Neural progenitor cell (in vitro differentiated cells): ENCODE results near the gene WDR27. TPM values are rescaled to one million over a fixed set of nuclear protein-coding genes. Genes with fewer than 3 reads are reported as not detected.

Source experiments
- DNase-seq: peaks from one replicate; pipeline ENCODE4 v3.0.0-alpha.2; 2016; ENCODE audit warnings: low spot score
- H2AFZ ChIP-seq: fragments of 200-600 bp; sonication (generic); replicated peaks from 2 replicates; pipeline ENCODE4 v1.6.1; 2016; ENCODE audit warnings: antibody characterized with exemption
- H3F3A ChIP-seq: fragments of 200-600 bp; sonication (generic); 2 replicates; pipeline ENCODE4 v1.6.1; 2016; ENCODE audit warnings: antibody characterized with exemption, low read depth
- H3K27ac ChIP-seq: fragments of 200-600 bp; sonication (generic); 2 replicates; pipeline ENCODE4 v1.5.1; 2016; ENCODE audit warnings: mild to moderate bottlenecking
- H3K27me3 ChIP-seq: fragments of 200-600 bp; sonication (generic); 2 replicates; pipeline ENCODE4 v1.6.1; 2016; ENCODE audit warnings: mild to moderate bottlenecking, moderate library complexity
- H3K36me3 ChIP-seq: fragments of 200-600 bp; sonication (generic); 2 replicates; pipeline ENCODE4 v1.5.1; 2016
- H3K4me1 ChIP-seq: fragments of 200-600 bp; sonication (generic); 2 replicates; pipeline ENCODE4 v1.6.1; 2016; ENCODE audit warnings: mixed run types
- H3K4me2 ChIP-seq: fragments of 200-600 bp; sonication (generic); 2 replicates; pipeline ENCODE4 v1.6.1; 2016
- H3K4me3 ChIP-seq: fragments of 200-600 bp; sonication (generic); 2 replicates; pipeline ENCODE4 v1.5.1; 2016
- H3K79me2 ChIP-seq: fragments of 200-600 bp; sonication (generic); 2 replicates; pipeline ENCODE4 v1.6.1; 2016; ENCODE audit warnings: low read depth
- H3K9ac ChIP-seq: fragments of 200-600 bp; sonication (generic); 2 replicates; pipeline ENCODE4 v1.6.1; 2016
- H3K9me3 ChIP-seq: fragments of 200-600 bp; sonication (generic); 2 replicates; pipeline ENCODE4 v1.5.1; 2016; ENCODE audit warnings: low read depth
- H4K20me1 ChIP-seq: fragments of 200-600 bp; sonication (generic); 2 replicates; pipeline ENCODE4 v1.6.1; 2016; ENCODE audit warnings: low read depth
- H3K27ac Mint-ChIP-seq: 3 replicates; pipeline ENCODE4 v1.8.0; 2021; ENCODE audit warnings: mixed read lengths
- H3K27me3 Mint-ChIP-seq: 2 replicates; pipeline ENCODE4 v1.8.0; 2022; ENCODE audit warnings: low read depth, mild to moderate bottlenecking, inconsistent platforms, moderate library complexity, mixed read lengths; ENCODE audit not compliant: insufficient read depth
- H3K36me3 Mint-ChIP-seq: 3 replicates; pipeline ENCODE4 v1.8.0; 2021; ENCODE audit warnings: mixed read lengths
- H3K4me1 Mint-ChIP-seq: 3 replicates; pipeline ENCODE4 v1.8.0; 2021; ENCODE audit warnings: mixed read lengths
- H3K4me3 Mint-ChIP-seq: 3 replicates; pipeline ENCODE4 v1.8.0; 2021; ENCODE audit warnings: mild to moderate bottlenecking, moderate library complexity, mixed read lengths
- H3K9me3 Mint-ChIP-seq: 3 replicates; pipeline ENCODE4 v1.8.0; 2020; ENCODE audit warnings: mixed read lengths
- EZH2 ChIP-seq: fragments of 200-600 bp; sonication (generic); IDR thresholded peaks from 2 replicates; pipeline ENCODE4 v1.6.1; 2017; ENCODE audit warnings: antibody characterized with exemption, mild to moderate bottlenecking, moderate library complexity
- EZH2phosphoT487 ChIP-seq: fragments of 200-600 bp; sonication (generic); IDR thresholded peaks from 2 replicates; pipeline ENCODE4 v1.6.1; 2017; ENCODE audit warnings: antibody characterized with exemption
- total RNA-seq: library from RNA; depleted of rRNA; stranded (reverse); fragments of >200 nt; gene quantifications from 2 replicates; pipeline ENCODE4 v1.2.3, GENCODE V29; 2015; ENCODE audit warnings: low replicate concordance
- TF ChIP-seq, protein P1 (sequence below): fragments of 200-600 bp; sonication (generic); IDR thresholded peaks from 2 replicates; pipeline ENCODE4 v1.5.1; 2017; ENCODE audit warnings: antibody characterized with exemption, mild to moderate bottlenecking

WDR27 gene
- total RNA-seq, 1 donor from 2014 or later, result 69.0 TPM

DNA sequence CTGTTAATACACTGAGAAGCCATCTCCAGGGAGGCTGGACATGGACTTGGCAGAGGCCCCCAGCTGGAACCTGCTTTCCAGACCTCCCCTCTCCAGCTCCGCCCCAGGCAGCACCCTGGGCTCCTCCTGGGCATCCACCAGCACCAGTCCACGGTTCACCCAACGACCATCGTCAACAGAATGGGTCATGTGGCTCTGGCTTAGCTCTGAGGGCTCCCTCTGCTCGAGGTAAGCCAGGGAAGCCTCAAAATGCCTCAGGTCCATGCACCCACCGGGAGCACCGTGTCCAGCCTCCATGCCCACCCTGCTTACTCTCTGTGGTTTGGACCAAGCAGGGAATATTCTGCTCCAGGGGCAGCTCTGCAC lies 40.5 kb downstream of the WDR27 start:
- H3K4me1 Mint-ChIP-seq, result peaks cover 7% of the 10 kb centered on the region
- no peaks in the 10 kb centered on the region for H3K27me3 ChIP-seq
- no peaks in the 10 kb centered on the region for H3K9me3 Mint-ChIP-seq
- no peaks in the 10 kb centered on the region for H3F3A ChIP-seq
- H3K36me3 ChIP-seq, result peaks cover 4% of the 10 kb centered on the region
- H2AFZ ChIP-seq, result no peak overlapping the region
- no peak for DNase-seq
- H3K79me2 ChIP-seq, result no peaks in the 10 kb centered on the region
- H3K4me1 ChIP-seq, result no peaks in the 10 kb centered on the region
- peaks cover 3% of the 10 kb centered on the region for H3K27me3 Mint-ChIP-seq
- H3K27ac ChIP-seq, result no peak overlapping the region
- H3K4me2 ChIP-seq, result no peak overlapping the region
- H4K20me1 ChIP-seq, result no peaks in the 10 kb centered on the region
- no peak overlapping the region for H3K9ac ChIP-seq
- no peak overlapping the region for H3K27ac Mint-ChIP-seq
- no peaks in the 10 kb centered on the region for H3K9me3 ChIP-seq
- no peak overlapping the region for H3K4me3 ChIP-seq
- H3K4me3 Mint-ChIP-seq, result no peak overlapping the region
- peaks cover 45% of the 10 kb centered on the region for H3K36me3 Mint-ChIP-seq
- TF ChIP-seq EZH2 (no peak), EZH2phosphoT487 (no peak)
- TF ChIP-seq, protein P1, sequence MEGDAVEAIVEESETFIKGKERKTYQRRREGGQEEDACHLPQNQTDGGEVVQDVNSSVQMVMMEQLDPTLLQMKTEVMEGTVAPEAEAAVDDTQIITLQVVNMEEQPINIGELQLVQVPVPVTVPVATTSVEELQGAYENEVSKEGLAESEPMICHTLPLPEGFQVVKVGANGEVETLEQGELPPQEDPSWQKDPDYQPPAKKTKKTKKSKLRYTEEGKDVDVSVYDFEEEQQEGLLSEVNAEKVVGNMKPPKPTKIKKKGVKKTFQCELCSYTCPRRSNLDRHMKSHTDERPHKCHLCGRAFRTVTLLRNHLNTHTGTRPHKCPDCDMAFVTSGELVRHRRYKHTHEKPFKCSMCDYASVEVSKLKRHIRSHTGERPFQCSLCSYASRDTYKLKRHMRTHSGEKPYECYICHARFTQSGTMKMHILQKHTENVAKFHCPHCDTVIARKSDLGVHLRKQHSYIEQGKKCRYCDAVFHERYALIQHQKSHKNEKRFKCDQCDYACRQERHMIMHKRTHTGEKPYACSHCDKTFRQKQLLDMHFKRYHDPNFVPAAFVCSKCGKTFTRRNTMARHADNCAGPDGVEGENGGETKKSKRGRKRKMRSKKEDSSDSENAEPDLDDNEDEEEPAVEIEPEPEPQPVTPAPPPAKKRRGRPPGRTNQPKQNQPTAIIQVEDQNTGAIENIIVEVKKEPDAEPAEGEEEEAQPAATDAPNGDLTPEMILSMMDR, result no peak

DNA sequence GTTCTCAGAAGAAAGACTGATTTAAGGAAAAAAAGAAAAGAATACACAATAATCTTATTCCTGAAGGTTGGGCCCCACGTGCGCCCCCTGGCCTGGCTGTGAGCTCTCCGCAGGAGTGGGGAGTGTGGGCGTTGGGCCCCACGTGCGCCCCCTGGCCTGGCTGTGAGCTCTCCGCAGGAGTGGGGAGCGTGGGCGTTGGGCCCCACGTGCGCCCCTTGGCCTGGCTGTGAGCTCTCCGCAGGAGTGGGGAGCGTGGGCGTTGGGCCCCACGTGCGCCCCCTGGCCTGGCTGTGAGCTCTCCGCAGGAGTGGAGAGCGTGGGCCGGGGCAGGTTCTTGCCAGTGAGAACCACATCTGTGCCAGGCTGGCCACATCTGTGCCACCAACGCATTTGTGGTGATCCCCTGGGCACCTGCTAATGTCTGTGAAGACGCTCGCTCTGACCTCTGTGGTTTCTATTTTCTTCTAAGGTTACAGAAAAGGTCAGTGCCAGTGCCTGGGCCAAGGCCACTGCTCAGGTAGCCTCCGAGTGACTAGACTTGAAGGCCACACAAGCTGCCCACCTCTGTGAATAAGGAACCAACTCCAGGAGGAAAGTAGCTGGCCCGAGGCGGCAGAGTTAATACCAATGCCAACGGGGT lies 41.0 kb downstream of the WDR27 start:
- H3K4me2 ChIP-seq, result no peak overlapping the region
- peaks cover 4% of the 10 kb centered on the region for H3K36me3 ChIP-seq

GRCh38 chr6:169659820-169660610 lies 41.8 kb downstream of the WDR27 start:
- Mint-ChIP-seq H3K4me3 (peak overlapping the region; percentile 33), H3K27me3 (peaks cover 3% of the 10 kb centered on the region), H3K9me3 (no peaks in the 10 kb centered on the region), H3K4me1 (peaks cover 17% of the 10 kb centered on the region), H3K36me3 (peaks cover 47% of the 10 kb centered on the region), H3K27ac (peak overlapping the region; percentile 82)
- Histone ChIP-seq H3K36me3 (no peaks in the 10 kb centered on the region), H2AFZ (no peak overlapping the region), H3F3A (no peaks in the 10 kb centered on the region), H3K9me3 (no peaks in the 10 kb centered on the region), H3K27me3 (no peaks in the 10 kb centered on the region), H3K4me1 (no peaks in the 10 kb centered on the region), H3K4me2 (no peak overlapping the region), H3K79me2 (no peaks in the 10 kb centered on the region), H3K9ac (no peak overlapping the region), H3K4me3 (no peak overlapping the region), H4K20me1 (no peaks in the 10 kb centered on the region), H3K27ac (no peak overlapping the region)
- no peak for DNase-seq
- no peak for TF ChIP-seq EZH2
- TF ChIP-seq, protein P1, result no peak
- no peak for TF ChIP-seq EZH2phosphoT487

More for the DNA sequence above, 41.0 kb downstream of the WDR27 start:
- TF ChIP-seq EZH2 (no peak), EZH2phosphoT487 (no peak)
- TF ChIP-seq, protein P1, result no peak
- H4K20me1 ChIP-seq, result no peaks in the 10 kb centered on the region
- no peaks in the 10 kb centered on the region for H3K27me3 ChIP-seq
- DNase-seq, result no peak
- H3K4me3 ChIP-seq, result no peak overlapping the region
- Mint-ChIP-seq H3K36me3 (peaks cover 48% of the 10 kb centered on the region), H3K27ac (no peak overlapping the region), H3K4me3 (no peak overlapping the region), H3K9me3 (no peaks in the 10 kb centered on the region), H3K27me3 (peaks cover 3% of the 10 kb centered on the region), H3K4me1 (peaks cover 12% of the 10 kb centered on the region)
- H3K9me3 ChIP-seq, result no peaks in the 10 kb centered on the region
- H3K9ac ChIP-seq, result no peak overlapping the region
- H3K4me1 ChIP-seq, result no peaks in the 10 kb centered on the region
- no peaks in the 10 kb centered on the region for H3K79me2 ChIP-seq
- no peaks in the 10 kb centered on the region for H3F3A ChIP-seq
- no peak overlapping the region for H3K27ac ChIP-seq
- H2AFZ ChIP-seq, result no peak overlapping the region
